ENCODE results near the gene ALLC. TPM values are rescaled to one million over a fixed set of nuclear protein-coding genes. Genes with fewer than 3 reads are reported as not detected.
"Not testable (repeated sequence)": the region's sequence is repeated elsewhere in the genome, so short reads cannot be mapped to it uniquely, and the experiment has no call there.

The ALLC gene
- total RNA-seq, 1 donor from 2014 or later: not detected

DNA sequence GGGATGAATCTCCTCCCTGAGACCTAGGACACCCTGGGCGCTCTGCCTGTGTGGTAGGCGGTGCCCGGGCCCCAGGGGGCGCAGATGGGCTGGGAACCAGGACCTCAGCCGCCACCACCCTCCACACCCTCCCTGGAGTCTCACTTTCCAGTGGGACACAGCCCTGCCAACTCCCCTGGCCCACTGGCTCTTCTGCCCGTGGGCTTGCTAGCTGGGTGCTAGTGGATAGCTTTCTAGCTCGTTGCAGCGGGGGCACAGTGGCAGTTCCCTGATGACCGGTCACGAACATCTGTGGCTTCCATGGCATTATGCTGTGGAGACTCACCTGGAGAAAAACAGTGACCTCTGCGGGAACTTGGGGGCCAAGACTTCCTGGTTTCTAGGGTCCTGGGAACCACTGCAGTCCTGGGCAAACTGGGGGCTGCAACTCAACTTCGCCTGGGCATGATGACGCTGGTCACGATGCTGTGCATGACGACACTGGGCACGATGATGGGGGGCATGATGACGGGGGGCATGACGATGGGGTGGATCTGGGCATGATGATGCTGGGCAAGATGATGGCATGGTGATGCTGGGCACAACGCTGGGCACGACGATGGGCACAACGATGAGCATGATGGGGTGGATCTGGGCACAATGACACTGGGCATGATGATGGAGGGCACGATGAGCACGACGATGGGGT, 31.0 kb upstream of the ALLC start:
- no peak for DNase-seq

DNA sequence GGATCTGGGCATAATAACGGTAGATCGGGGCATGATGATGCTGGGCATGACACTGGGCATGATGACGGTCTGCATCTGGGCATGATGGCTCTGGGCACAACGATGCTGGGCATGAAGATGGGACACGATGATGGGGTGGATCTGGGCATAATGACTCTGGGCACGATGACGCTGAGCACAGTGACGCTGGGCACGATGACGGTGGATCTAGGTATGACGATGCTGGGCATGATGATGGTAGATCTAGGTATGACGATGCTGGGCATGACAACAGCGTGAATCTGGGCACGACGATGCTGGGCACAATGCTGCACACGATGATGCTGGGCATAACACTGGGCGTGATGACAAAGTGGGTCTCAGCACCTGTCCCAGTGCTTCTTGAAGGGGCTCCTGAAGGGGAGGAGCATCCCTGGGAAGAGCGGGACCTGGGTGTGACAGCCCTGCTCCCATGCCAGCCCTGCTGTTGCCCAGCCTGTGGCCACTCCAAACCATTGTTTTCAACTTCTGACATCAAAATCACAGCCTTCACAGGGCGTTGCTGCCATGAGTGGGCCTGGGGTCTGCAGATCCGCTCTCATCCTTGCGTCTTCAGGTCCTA, 30.4 kb upstream of the ALLC start:
- no peak for DNase-seq

DNA sequence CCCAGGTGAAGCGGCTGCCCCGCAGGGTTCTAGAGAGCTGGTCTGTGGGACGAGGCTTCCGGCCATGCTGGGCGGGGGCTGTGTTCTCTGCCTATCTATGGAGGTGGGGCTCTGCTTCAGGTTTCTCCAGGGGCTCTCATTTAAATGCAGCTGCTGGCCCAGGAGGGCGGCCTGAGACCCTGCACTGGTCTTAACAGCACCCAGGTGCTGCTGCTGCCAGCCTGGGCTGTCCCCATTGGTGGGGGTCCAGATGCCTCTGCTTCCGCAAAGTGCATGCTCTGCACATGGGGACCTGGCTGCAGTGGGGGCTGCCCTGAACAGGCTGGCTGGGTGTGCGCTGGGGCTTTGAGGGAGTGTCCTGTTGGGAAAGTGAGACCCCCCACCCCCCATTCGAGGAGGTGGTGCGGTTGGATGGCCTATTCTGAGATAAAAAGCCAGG, 29.7 kb upstream of the ALLC start:
- no peak for DNase-seq

DNA sequence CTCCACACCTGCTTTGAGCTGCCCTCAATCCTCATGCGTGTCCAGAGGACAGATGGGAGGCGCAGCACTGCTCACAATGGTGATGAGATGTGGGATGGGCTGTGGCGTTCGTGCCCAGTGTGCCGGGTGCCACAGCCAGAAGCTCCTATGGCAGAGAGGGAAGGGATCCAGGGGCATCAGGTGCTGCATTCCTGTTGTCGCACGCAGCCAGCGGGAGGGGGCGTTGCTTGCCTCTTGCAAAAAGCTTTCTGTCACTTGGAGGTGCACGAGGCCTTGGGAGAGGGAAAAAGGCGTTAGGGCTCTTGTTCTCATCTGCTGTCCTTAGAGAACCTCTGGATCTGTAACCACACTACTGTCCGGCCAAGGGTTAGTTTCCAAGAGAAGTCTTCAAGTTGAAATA, 29.2 kb upstream of the ALLC start:
- DNase-seq: peak; percentile 13

DNA sequence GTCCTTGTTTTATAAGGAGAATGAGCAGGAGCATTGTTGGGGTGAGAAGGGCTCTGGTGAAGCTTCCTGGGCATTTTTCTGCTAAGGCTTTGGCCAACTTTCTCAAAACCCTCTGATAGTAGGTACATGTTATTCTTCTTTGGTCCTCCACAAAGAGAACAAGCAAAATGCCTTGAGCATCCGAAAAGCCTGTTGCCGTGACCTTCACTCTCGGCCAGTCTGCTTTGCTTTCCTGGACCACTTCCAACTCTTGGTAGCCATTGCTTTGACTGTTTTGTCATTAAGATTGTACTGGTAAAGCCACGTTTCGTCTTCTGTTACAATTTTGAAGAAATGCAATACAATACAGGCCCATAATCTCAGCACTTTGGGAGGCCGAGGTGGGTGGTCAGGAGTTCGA, 27.4 kb upstream of the ALLC start:
- DNase-seq: no peak

DNA sequence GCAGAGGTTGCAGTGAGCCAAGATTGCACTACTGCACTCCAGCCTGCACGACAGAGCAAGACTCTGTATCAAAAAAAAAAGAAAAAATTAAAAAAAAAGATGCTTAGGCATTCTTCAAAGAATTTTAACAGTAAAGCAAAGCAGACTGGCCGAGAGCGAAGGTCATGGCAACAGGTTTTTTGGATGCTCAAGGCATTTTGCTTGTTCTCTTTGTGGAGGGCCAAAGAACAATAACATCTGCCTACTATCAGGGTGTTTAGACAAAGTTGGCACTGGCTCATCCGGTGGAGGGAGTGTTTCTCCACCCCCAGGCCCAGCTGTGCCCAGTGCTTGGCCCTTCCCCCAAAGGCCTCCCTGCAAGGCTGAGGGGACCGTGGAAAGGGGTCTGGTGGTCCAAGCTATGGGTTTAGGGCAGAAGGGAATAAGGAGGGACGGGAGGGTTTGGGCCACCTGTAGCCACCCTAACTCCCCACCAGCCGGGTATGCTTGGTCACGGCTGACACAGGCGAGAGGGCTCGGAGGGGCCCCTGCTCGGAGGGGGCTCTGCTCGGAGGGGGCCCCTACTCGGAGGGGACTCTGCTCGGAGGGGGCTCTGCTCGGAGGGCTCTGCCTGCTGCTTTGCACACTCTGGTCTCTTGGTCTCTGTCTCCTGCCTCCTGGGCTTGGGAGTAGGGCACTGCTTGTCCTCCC, 26.7 kb upstream of the ALLC start:
- DNase-seq: no peak

DNA sequence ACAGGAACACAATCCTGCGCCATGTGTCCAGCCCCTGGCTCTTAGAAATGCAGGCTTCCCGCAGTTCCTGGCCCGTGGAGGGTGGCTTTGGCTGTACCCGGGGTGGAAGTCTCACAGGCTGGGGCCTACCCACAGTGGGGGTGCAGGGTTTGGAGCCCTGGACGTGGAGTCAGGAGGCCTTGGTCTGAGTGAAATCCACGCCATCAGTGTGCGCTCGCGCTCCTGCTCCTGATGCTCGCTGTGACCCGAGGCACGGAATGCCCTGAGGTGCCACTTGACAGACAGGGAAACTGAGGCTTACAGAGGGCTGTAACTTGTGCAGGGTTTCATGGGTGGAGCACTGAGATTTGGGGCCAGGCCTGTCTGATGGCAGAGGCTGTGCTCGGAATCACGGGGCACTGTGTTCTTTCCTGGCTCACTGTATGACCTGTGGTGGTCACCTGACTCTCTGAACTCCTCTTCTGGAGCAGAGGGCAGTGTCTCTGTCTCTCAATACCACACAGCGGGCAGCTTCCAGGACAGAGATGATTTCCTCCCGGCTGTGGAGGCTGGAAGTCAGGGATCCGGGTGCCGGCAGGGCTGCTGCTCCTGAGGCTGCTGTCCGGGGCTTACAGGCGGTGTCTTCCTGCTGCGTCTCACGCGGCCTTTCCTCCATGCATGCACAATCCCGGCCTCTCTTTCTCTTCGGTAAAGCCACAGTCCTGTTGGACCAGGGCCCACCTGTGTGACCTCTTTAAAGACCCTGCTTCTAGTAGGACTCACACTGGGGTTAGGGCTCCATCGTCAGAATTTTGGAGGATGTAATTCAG, 25.9 kb upstream of the ALLC start:
- DNase-seq: no peak

DNA sequence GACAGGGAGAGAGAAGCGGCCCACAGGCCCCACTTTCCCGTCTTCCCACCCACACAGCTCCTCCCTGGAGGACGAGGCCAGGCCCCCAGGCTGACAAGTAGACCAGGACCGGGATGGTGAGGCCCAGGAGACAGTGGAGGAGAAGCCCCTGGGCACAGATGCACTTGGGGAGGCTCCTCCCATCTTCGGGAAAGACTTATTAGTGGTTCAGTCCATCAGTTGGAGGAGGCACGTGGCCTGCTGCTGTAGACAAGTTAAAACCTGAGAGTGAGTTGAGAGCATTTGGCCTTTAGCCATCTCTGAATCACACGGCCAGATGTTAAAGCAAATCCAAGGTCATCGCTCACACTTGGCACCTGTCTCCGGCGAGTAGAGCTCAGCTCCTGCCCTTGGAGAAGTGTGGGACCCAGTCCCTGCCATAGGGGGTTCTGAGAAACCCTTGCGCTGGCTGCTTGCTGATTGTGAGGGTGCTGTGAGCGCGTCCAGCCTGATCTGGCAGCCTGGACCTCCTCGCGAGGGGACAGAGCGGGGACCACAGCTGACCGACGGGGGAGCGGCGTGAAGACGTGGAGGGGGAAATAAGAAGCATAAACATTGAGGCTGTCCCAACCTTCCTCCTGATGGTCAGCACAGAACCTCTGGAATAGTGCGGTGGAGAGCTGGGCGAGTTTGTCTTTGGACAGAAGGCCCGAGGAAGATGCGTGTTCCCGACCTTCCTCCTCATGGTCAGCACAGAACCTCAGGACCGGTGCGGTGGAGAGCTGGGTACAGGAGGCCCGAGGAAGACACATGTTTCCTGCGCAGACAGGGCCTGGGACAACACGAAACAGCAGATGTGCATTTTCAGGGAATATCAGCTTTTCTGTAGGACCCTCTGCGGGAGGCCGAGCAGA, 24.7 kb upstream of the ALLC start:
- no peak for DNase-seq

DNA sequence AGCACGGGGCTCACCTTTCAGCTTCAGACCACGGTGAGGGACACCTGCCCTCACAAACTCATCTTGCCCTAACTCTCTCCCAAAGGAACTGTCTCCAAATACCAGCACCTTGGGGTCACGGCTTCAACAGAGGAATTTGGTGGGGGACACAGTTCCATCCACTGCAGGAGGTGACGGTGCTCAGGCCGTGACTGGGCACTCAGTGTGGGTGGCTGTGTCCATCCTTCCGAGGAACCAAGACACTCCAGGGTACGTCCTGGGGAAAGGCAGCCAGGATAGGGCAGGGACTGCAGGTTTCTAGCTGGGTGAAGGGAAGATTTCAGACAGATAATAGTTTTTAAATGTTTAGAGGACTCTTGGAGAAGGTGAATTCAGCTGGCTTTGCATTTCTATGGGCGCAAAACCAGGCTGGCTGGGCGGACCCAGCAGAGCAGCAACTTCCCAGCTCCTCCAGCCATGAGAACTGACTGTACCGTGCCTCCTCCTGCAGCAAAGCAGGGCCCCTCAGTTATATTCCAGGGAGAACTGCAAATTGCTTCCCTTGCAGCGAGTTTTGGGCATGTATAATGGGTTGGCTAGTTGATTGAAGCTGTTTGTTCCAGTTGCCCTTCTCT, 23.9 kb upstream of the ALLC start:
- no peak for DNase-seq

DNA sequence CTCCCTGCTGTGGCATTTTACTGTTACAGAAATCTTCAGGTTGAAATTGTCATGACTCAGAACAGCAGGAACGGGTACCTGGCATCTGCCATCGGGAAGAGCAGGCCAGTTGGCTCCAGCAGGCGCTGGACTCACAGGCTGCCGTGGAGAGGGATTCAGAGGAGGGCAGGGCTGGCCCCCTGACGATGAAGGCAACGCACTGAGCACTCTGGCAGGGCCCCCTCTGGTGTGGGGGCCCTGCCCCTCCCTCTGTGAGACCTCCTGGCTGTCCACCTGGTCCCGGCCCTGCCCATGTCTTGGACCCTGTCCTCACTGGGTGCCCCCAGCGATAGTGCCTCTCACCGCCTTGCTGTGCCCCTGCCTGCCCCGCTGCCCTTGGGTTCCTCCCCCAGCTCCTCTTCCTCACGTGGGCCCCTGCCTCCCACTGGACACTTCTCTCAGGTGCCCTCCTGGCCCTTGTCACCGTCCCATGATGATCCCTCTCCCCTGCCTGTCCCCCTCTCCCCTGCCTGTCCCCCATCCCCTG, 23.3 kb upstream of the ALLC start:
- DNase-seq: no peak

DNA sequence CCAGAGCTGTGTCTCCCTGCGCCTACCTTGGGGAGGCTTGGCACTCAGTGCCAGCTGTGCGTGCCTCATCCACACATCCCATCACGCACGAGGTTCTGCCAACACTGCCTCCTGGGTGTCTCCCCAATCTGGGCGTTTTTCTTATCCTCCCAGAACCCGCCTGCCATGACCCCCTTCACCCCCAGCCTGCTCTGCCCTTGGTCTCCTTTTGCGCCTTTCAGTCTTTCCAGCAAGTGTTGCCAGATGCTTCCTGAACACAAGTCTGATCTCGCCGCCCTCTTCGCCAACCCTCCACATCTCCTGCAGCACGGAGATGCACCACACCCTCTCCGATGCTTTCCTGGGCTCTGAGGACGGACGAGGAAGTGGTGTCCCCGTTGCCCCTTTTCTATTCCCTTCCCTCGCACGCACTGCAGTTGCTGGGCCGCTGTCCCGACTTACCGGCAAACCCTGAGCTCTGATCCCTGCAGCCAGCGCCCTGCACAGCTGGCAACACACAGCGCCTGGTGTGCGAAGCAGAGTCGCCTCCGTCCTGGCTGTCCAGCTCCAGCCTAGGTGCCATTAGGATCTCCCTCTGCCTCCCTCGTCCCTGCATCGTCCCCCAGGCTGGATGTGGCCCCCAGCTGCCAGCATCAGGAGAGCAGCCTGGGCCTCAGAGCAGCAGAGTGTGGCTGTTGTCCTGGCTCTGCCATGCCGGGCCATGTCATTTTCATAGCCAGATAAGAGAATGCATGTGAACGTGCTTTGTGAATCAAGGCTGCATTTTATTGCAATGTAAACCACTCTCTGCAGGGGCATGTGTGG, 22.6 kb upstream of the ALLC start:
- no peak for DNase-seq

DNA sequence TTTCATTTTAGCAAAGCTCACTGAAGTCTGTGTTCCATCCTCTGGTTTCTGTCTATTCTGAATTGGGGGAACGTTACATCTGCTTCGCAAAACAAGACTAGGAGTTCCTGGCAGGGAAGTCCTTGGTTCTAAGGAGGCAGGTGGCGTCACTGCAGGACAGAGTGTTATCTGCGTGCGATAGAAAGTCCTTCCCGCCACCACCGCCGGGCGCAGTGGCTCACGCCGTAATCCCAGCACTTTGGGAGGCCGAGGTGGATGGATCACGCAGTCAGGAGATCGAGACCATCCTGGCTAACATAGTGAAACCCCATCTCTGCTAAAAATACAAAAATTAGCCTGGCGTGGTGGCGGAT, 22.0 kb upstream of the ALLC start:
- not testable (repeated sequence) for DNase-seq

DNA sequence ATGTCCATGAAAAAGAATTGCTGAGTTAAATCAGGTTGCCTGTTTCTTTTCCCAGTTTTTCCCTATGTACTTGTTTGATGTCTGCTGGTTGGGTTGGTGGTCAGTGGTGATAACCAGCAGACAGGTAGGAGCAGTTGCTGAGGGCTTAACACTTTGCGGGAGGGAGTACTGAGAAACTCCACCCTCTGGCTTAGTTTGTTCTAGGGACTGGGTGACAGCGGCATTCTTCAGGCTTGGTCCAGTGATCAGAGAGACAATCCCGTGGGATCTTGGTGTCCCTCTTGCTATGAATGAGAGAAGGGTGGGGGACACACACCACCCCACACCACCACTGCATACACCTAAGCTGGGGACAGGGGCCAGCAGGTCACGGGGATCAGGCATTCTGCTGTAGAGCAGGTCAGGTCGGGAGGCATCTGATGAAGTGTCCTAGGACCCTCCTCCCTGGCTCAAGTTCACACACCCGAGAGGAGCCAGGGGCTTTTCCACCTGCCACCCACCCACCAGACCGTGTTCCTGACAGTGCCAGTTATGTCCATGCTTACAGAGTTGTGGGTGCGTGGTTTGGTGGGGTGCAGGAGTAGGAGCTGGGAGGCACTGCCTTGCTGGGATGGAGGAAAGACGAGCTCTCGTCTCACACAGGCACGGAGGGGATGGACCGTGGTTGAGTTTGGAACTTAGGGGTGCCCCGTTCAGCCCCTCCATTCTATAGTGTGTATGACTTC, 21.3 kb upstream of the ALLC start:
- DNase-seq: no peak

DNA sequence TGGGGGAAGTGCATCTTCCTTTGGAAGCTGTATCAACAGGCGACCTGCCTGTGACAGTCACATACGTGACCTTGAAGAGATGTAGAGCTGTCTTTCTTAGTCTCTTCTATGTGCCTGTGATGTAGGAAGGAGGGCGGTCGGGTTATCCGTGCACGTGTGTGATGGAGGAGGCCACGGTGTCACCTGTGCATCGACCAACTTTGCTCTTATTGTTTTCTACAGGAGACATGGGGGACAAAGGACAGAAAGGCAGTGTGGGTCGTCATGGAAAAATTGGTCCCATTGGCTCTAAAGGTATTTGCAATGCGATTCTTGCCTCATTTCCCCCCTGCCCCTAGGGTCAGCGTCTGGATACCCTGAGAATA, 20.7 kb upstream of the ALLC start:
- DNase-seq: no peak

DNA sequence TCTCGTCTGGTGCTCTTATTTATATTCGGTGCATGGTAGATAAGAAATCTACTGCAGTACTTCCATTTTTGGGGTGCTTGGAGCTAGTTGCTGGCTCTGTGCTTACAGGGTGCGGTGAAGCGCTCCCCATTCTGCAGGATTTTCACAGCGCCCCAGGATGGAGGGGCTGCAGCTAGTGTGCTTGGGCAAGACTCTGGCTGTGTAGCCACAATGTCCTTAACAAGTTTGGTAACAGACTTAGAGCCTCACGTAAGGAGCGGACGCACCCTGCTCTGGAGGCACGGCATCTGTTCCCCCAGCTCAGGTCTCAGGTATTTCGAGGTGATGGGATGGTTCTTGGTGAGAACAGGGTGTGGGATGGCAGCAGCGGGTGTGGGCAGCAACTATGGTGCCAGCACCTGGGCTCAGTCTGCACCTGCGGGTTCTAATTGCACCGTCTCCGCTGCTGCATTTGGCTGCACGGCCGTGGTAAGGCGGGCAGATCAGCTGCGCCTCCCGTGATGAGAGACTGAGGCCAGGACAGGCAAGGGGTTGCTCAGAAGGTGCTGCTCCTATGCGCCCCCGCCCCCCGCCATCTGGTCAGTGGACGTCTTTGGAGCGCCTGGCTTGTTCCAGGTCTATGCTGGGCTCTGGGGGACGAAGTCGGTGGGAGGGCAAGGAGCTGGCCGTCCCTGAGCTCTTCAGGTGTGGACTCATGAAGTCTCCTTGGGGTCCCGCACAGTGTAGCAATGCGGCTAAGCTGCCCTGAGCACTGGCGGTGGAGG, 20.1 kb upstream of the ALLC start:
- no peak for DNase-seq

DNA sequence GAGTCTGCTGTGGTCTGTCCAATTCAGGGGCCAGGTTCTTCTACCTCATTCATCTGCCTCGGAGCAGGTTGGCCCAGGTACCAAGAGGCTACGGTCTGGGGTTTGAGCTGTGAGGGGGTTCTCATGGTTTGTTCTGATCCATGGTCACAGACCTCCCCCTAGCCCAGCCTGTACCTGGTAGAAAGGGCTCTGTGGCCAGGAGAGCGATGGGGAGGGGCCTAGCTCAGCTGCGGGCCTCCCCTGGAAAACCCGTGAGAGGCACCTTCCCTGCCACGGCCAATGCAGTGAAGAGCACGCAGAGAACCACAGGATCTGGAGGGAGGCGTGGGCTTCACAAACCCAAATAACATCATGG, 19.6 kb upstream of the ALLC start:
- DNase-seq: no peak

DNA sequence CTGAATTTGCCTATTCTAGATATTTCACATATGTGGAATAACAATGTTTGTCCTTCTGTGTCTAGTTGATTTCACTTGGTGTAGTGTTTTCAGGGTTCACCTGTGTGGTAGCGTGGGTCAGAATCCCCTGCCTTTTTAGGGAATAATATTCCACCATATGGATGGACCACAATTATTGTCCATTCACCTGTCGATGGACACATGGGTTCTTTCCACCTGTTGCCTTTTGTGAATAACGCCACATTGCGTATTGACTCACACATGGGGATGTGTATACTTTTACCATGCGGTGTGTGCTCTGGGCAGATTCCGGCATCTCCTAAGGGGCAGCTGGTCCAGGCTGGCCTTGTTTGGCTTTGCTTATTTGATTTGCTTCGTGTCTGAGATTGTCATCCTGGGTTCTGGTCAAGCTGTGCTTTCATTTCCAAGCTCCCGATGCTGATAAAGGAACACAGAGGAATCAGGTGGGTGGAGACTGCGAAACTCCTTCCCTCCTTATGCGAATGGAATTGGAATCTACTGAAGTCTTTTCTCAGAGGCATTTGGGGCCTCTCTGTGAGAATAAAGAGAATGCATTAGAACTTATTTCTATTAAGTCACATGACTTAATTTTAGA, 18.9 kb upstream of the ALLC start:
- no peak for DNase-seq

DNA sequence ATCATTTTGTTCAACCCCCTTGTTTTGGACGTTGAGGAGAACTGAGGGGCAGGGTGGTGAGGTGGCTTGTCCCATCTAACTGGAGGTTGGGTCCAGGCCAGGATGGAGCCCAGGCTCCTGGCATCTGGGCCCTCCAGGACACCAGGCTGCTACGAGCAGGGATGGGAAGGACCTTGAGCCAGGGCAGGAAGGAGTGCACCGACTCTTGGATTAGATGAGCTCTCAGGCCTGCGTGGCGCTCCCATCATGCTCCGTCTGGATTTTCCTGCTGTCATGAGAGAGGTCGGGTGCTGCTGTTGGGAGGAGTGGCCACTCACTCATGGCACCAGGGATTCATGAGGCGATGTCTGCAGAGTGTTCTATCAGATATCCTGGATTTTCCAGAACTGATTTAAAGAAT, 18.3 kb upstream of the ALLC start:
- no peak for DNase-seq

DNA sequence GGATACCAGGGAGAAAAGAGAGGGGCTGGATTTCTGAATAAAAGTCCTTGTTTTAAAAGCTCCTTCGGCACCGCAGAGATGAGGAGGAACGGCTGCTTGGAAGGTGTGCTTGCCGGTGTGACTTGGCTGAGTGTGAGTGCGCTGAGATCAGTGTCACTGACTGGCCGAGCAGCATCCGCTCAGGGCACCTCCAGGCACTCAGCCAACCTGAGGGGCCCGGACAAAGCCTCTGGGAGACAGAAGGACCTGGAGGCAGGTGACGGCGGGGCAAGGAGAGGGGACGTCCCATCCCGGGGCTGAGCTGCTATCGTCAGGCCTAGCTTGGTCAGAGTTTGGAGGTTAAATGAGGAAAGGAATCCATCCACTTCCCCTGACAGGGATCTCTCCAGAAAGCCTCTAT, 16.8 kb upstream of the ALLC start:
- DNase-seq: no peak
